Esophagus squamous epithelium (tissue), 4 donors: ENCODE data around the gene ATAD3A.

ENCODE experiments used
- POLR2A ChIP-seq, 4 donors: fragments of 450-650 bp; IDR thresholded peaks; one replicate each; pipeline ENCODE4 v1.6.1; 2017; ENCODE audit warnings: antibody characterized with exemption in 4 of 4, mild to moderate bottlenecking in 4 of 4, moderate library complexity in 3 of 4
- TF ChIP-seq, protein P1 (sequence below), 6 experiments: fragments of 450-650 bp in 4 of 6; fragments of 200-600 bp in 2 of 6; sonication (generic) in 2 of 6; IDR thresholded peaks; one replicate each; pipeline ENCODE4 v1.5.1; 2016 to 2019; ENCODE audit warnings: antibody characterized with exemption in 6 of 6, mild to moderate bottlenecking in 4 of 6, moderate library complexity in 4 of 6

GRCh38 chr1:1528301-1529267 lies 16.6 kb downstream of the ATAD3A start:
- TF ChIP-seq, protein P1, sequence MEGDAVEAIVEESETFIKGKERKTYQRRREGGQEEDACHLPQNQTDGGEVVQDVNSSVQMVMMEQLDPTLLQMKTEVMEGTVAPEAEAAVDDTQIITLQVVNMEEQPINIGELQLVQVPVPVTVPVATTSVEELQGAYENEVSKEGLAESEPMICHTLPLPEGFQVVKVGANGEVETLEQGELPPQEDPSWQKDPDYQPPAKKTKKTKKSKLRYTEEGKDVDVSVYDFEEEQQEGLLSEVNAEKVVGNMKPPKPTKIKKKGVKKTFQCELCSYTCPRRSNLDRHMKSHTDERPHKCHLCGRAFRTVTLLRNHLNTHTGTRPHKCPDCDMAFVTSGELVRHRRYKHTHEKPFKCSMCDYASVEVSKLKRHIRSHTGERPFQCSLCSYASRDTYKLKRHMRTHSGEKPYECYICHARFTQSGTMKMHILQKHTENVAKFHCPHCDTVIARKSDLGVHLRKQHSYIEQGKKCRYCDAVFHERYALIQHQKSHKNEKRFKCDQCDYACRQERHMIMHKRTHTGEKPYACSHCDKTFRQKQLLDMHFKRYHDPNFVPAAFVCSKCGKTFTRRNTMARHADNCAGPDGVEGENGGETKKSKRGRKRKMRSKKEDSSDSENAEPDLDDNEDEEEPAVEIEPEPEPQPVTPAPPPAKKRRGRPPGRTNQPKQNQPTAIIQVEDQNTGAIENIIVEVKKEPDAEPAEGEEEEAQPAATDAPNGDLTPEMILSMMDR (IDR thresholded peaks at IDR 0.05), result no peak
- no peak for TF ChIP-seq POLR2A (IDR thresholded peaks at IDR 0.05)
